HG02973 (cell line): ENCODE measurements around the gene DHRS12.
"Not testable (repeated sequence)": the region's sequence is repeated elsewhere in the genome, so short reads cannot be mapped to it uniquely, and the experiment has no call there.

Experiments
- ATAC-seq: cut with Tn5 transposase; IDR thresholded peaks from one replicate; pipeline ENCODE4 v1.9.1; 2021; ENCODE audit warnings: moderate library complexity; ENCODE audit not compliant: unreplicated experiment

DHRS12 gene

DNA sequence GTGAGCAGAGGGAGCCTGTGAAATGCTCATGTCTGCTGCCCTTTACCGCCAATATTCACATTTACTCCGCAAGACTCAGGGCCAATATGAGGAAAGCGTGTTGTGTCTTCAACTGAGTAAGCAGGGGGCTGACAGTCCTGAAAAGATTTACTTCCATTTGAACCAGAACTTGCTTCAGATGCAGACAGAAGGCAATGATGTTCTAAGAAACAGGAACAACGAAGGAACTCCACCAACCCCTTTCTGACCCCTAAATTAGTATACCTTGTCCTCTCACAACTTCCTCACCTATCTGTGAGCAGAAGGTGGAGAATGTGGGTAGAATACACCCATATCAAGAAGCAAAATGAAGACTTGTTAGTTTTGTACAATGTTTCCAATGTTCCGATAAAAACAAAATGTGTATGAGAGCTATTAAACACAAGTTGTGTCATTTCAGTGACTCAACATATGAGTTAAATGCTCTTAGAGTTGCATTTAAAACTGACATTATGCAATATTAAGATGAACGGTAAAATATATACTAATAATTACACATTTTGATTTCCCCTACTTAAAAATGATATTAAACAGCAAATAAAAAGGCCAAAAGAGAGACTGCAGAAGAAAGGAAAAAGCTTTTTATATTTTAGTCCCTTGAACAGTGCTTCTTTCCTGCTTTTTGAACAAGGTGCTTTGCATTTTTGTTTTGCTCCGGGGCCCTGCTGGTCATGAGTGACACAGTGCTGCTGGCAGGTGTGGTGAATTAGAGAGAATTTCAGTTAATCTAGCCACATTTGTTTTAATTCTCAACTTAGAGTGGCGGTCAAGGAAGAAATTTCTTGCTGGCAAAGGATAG lies 25.0 kb upstream of the DHRS12 start:
- no peak for ATAC-seq

DNA sequence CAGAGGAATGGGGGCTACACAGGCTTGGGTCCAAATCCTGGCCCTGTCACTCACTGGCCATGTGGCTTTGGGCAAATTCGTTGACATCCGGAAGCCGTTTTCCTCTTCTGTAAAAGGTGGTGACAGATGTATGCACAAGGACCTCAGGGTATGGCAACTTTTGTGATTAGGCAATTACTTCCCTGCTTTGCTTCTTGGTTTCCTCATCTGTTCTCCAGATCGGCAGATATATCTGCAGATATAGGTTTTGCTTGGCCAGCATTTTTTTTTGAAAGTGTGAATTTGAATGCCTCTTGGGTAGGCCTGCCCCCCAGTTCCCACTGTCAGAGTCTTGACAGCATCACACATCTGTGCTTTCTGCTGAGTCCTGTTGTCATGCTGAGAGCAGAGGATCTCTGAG lies 23.3 kb upstream of the DHRS12 start:
- no peak for ATAC-seq

DNA sequence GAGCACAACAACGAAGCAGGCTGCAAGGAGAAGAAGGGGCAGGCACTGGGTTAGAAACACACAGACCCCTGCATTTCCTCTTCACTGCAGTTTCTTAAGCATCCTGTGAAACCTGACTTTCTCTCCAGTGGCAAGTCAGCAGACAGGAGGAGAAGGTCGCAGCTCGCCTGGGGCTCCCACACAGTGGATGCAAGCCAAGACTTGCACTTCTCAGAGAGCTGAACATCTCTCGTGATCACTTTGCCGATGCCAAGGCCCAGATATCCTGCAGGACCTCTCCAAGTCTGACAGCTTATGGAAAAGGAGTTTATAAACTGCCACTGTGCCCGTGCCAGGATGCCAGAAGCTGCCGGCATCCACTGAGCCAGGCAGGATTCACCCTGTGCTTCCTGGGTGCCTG lies 22.6 kb upstream of the DHRS12 start:
- ATAC-seq: no peak

DNA sequence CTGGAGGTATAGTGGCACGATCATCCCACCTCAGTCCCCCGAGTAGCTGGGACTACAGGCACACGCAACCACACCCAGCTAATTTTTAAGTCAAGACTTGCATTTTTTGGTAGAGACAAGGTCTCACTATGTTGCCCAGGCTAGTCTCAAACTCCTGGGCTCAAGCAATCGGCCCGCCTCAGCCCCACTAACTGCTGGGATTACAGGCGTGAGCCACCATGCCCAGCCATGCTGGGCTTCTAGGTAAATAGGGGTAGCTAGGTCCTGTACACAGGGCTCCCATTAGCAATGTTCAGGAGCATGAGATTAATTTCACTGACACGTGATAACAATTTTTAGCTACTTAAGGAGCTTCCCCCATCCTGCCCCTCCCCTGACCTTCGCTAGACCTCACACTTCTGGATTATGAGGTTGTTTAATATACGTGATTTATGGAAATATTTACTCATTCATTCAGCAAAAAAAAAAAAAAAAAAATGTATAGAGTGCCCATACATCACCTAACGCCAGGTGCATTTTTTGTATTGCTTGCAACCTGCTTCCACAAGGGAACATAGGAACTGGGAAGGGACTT lies 21.8 kb upstream of the DHRS12 start:
- ATAC-seq: no peak

DNA sequence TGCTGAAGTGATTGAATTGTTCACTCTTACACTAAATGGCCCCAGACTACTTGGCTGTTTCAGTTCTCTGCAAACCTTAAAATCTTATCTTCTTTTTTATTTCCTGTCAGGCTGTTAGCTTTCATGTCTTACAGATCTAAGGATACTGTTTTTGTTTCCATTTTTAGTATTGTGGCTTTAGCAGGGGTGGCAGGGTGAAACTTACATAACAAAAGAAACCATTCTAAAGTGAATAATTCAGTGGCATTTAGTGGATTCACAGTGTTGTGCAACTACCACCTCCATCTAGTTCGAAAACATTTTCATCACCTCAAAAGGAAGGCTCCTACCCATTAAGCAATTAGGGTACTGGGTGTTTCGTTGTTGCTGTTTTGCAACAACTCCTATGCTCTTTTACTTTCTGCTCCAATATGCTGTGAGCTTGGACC lies 21.2 kb upstream of the DHRS12 start:
- ATAC-seq: no peak

DNA sequence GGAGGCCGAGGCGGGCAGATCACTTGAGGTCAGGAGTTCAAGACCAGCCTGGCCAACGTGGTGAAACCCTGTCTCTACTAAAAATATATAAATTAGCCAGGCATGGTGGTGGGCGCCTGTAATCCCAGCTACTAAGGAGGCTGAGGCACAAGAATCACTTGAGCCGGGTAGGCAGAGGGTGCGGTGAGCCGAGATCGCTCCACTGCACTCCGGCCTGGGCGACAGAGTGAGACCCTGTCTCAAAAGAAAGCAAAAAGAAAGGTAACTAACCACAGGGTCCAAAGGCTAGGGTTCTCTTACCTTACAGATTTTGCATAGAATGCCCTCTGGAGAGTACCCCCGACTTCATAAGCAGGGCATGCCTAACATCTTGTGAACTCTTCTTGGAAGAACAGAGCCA lies 20.7 kb upstream of the DHRS12 start:
- not testable (repeated sequence) for ATAC-seq

DNA sequence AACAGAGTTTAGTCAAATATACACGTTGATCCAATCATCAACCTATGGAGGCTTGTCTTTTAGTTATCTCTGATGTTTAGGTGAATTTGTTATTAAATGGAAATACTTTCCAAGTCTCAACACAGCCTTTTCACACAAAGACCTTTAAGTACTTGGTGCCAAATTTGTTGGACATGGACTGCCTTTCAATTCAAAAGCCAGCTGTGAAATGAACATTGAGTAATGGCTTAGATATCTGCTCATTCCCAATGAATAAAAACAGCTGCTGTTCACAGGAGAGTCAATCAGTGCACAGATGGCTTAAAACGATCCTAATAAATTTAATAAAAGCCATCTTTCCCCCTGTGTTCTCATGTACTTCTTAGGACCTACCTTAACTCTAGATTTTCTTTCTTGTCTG lies 19.9 kb upstream of the DHRS12 start:
- ATAC-seq: no peak

DNA sequence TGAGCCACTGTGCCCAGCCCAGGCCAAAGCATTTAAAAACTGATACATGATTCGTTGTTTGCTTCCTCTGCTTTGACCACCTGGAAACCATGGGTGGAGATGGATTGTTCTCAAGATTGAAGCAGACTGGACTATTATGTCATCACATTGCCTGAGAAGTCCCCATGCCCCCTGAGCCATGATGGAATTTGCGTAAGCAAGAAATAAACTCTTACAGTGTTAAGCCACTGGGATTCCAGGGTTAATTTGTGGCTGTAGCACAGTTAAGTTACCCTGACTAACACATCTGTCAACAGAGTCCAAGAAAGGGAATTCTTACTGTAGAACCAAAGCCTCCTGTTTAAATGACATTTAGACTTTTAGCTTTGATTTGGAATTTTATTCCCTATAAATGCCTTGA lies 19.4 kb upstream of the DHRS12 start:
- ATAC-seq: no peak

DNA sequence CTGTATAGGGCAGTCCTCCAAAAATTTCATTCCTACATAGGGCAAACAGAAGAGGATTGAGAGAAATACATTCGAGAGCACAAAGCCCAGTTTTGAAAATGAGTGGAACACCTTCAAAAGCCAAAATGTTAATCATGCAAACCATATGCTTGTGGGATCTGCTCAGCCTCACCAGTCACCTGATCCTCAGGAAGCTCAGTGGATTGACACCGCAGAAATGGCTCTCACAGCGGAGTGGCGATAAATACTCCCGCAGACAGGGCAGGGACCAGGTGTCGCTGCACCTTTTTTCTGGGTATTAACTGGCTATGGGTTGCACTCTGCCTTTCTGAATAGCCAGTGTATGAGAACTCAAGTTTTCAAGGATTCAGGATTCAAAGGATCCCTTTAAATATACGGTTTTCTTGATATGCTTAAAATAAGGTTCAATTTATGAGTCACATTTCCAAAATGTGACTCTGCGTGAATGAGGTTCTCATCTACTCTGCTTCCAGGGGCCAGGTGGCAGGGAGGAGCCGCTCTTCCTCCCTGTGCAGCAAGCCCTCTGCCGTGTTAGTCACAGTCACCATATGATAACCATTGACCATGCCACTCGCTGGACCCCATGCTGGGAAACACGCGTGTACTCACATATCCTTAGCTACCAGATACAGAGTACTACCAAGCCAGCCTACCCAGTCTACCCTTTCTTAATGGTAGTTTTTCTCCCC lies 18.3 kb upstream of the DHRS12 start:
- ATAC-seq: no peak

DNA sequence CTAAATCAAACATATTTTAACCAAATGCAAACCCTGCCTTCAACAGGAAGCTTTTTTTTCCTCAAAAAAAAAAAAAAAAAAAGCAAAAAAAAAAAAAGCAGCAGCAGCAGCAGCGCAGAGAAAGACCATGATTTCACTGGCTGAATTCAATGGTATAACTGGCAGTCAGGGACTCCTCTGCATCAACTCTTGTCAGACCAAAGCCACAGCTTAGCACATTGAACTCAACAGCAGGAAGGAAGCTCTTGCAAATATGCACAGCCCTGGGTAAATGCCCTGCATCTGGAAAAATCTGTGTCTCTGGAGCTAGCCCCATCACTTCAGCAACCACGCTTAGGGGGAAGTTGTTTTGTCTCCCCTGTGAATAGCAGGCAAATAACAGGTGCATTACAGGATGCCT lies 17.6 kb upstream of the DHRS12 start:
- ATAC-seq: no peak

DNA sequence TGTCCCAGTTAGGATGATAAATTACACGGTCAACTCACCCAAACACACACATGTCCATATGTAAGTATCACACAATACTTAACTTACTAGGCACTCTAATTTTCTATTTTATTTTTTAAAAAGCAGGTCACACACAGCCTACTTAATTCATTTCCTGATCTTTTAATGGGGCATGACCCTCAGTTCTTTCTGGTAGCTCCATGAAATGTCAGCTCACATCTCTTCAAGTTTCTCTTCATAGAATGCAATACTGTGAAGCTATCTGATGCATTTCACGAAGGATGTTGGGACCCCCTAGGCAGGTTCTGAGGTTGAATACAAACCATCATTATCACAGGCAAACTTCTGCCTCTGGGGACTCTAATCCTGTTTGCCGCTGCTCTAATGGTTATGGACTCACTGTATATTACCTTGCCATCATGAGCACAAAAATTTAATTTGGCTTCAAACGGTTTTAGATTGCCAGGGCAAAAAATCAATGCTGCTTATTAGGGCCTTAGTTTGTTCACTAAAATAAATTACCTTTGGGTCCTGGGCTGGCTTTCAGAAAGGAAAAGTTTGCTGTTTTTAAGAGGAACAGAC lies 16.1 kb upstream of the DHRS12 start:
- no peak for ATAC-seq

DNA sequence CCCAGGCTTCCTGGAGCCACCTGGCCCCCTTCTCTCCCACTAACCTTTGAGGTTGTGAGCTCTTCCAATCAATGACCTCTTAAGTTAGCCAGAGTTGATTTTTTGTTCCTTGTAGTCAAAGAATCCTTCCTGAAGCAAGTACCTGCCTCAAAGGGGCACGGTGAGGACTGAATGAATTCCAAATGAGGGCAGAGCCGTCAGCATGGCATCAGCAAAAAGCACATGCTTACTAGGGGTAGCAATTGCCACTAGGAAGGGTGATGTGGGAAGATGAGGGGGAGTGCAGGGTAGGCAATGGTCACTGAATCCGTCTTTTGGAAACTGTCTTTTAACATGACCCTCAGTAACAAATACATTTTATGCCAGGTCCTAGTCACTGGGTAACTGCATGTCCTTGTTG lies 15.6 kb upstream of the DHRS12 start:
- no peak for ATAC-seq

DNA sequence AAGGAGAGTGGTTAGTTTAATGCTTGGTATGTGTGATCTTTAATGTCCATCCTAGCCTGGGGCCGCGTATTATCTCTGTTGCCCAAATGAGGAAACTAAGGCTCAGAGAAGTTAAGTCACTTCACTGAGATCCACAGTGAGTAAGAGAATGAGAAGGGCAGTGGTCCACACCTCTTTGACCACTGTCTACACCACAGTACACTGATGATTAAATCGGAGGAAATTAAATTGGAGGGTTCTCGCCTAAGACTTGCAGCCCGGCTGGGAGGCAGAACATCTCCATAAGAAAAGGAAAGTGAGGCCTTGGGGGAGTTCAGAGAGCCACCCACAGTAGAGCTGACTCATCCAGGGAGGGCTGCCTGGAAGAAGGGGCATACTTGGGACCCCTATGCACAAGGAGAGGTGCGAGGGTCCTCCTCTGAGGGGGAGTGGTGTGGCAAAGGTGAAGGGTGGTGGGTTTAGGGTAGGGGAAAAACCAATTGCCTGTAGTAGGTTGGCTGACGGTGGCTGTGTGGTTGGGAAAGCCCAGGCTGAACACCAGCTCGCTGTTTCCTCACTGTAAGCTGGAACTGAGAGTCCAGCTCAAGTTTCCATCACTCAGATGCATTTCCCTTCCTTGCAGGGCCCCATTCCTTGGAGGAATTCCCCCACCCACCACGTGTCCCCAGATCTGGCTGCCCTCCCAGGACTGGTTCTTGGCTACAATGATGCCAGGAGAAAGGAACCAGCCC lies 15.0 kb upstream of the DHRS12 start:
- peak; percentile 52 for ATAC-seq

DNA sequence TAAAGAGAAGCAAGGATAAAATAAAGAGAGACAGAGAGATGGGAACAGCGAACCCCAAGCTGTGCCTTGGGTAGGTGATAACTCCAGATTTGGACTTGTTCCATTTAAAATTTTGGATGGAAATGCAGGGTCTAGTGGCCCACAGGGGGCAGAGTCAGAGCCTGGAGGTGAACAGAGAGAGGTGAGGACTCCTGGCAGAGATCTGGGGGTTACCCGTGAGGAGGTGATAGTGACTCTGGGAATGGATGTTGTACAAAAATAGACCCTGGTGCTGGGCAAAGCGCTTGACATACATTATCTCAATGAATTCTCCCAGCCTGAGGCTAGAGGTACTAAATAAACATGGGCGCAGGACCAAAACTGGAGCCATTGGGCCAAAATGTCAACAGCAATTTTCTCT lies 14.3 kb upstream of the DHRS12 start:
- ATAC-seq: no peak

DNA sequence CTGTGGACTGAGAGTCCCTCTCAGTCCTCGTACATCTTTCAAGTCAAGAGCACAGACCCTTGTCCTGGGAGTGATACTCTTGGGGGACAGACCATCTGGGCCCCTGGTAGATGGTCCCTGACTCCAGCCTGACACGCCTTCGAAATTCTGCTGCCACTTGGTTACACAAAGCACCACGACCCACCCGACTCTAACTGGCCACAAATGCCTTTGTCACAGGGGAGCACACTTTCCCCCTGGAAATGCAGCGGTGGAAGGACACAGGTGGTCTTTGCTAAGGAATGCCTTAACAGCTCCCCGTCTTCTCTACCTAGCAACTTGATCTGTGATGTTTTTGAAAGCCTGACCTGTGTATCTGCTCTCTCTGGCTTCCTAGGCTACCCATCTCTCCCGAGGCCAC lies 13.8 kb upstream of the DHRS12 start:
- ATAC-seq: no peak

DNA sequence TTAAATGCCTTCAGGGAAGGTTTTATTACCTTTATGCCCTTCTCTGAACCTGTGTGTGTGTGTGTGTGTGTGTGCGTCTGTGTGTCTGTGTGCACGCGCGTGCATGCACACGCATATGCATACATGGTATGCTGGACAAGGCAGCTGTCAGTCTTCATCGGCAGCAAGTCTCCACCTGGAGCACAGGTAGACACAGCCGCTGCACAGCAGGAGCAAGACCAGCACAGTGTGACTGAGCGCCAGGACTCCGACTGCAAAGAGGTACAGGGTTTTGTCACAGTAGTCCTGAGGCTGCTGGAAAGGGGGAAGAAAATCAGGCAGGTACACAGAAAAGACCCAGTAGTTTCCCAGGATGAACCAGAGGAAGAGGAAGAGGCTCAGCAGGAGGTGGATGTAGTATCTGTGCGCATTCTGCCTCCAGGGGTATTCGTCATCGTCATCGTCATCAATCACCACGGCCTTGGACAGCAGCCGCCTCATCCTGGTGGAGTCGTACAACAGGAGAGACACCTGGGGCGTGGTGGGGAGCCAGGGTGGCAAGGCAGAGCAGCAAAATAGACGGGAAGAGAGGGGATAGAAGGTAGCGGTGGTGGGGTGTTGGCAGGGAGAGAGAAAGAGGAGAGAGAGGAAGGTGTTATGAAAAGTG lies 12.8 kb upstream of the DHRS12 start:
- no peak for ATAC-seq

DNA sequence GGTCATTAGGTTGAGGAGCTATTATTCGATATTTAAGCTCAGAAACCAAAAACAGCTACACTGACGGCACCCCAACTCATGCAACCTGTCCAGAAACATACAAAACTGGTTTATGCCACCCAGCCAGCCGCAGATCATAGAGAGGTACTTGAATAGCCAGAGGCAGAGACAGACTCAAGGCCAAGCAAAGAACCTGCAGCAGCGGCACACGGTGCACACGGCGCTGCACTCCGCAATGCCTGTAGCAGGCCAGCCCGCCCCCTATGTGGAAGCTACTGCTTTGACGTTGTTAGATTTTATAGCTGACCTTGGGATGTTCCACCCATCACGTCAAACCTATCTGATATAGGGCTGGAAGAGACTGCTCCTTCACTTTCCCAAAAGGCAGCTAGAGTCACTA lies 11.9 kb upstream of the DHRS12 start:
- no peak for ATAC-seq

DNA sequence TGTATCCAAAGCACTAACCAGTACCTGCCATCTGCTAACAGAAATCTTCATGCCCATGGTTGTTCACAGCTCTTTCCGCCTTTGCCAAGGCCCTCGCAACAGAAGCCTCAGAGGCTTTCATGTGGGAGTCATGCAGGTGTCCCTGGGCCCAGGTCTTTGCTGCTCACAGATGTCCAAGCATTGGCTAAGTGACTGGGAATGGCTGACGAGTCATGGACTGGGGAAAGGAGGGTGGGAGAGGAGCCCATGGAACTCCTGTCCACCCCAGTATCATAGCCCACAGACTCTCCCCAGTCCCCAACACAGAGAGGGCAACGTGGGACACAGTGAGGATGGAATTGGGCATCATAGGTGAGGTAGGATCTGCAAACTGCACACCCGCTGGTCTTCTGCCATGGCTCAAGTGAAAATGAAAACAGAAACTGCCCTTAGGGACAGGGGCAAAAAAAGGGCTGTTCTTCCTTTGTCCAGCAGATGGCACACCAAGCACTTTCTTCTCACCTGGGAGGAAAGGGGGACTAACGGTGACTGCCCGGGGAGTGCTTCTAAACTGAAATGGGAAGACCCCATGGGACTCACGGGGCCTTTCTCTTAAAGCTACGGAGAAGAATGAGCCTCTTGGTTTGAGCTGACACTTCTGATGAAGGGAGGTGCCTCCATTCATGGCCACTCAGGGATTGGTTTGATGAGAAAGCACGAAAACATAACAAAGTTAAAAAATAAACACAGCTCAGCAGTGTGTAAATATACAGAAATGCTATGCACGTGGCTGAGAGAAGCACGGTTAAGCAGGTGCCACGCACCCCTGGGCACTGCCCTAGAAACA lies 11.1 kb upstream of the DHRS12 start:
- ATAC-seq: peak; percentile 65

DNA sequence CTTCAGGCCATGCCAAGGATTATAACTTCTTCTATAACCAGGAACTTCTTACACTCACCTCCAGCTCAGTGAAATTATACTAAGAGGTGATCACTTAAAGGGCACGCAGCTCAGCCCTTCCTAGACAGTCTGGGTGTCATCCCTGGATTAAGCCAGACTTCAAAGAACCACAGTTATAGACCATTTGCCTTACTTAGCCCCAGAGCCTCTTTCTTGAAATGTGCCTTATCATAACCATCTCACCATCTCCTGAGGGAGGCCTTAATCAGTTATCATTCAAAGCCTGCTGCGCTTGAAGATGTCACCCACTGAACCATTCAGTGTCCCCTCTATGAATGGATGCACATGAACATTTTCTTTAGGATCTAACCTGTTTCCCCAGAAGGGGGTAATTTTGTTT lies 10.1 kb upstream of the DHRS12 start:
- no peak for ATAC-seq
